A549 (cell line): ENCODE data around the gene NOS1AP. TPM values are rescaled to one million over a fixed set of nuclear protein-coding genes. Genes with fewer than 3 reads are reported as not detected.

Source experiments
- ATAC-seq, 2 experiments: fragments of 200-7000 bp in 1 of 2; fragments of >200 bp in 1 of 2; cut with Nextera tagmentation in 1 of 2; cut with Tn5 transposase in 1 of 2; 3 replicates each; pipeline versions ENCODE4 v1.8.0 to v1.9.1; 2018 to 2020; ENCODE audit warnings: mild to moderate bottlenecking in 1 of 2, moderate library complexity in 1 of 2
- CTCF ChIA-PET: fragments of 300-600 bp; sonication (Branson Sonifier 250); formaldehyde crosslinking; extraction: SDS; loops from one replicate; lab custom pipeline; 2021; ENCODE audit warnings: antibody characterized with exemption, inconsistent platforms; lab: Yijun Ruan, JAX
- POLR2A ChIA-PET: fragments of 350-600 bp; formaldehyde crosslinking; extraction: SDS; loops from one replicate; lab custom pipeline; 2021; ENCODE audit warnings: antibody characterized with exemption, inconsistent platforms; lab: Yijun Ruan, JAX
- DNase-seq, 2 experiments: peaks; one replicate each; pipeline versions ENCODE4 v3.0.0 to v3.0.0-alpha.2; 2011 to 2016; ENCODE audit warnings: low read depth in 1 of 2, low spot score in 1 of 2
- FAIRE-seq: peaks from 2 replicates; lab custom pipeline; 2011; peaks lifted over from hg19 to GRCh38; lab: Jason Lieb, UNC
- H3K27ac ChIP-seq, 2 experiments: fragments of >200 bp; sonication (Bioruptor Twin); formaldehyde crosslinking; 3 replicates each; pipeline ENCODE4 v1.5.1; 2016 to 2017
- H3K4me1 ChIP-seq: fragments of >200 bp; sonication (Bioruptor Twin); formaldehyde crosslinking; 3 replicates; pipeline ENCODE4 v1.6.1; 2016
- H3K4me2 ChIP-seq: fragments of >200 bp; sonication (Bioruptor Twin); formaldehyde crosslinking; 3 replicates; pipeline ENCODE4 v1.6.1; 2016
- H3K4me3 ChIP-seq: fragments of >200 bp; sonication (Bioruptor Twin); formaldehyde crosslinking; 3 replicates; pipeline ENCODE4 v1.5.1; 2016
- H3K9me3 ChIP-seq: fragments of >200 bp; sonication (Bioruptor Twin); formaldehyde crosslinking; 3 replicates; pipeline ENCODE4 v1.6.1; 2016
- BHLHE40 ChIP-seq: IDR thresholded peaks from 2 replicates; pipeline ENCODE4 v1.6.1; 2012; ENCODE audit warnings: low read depth, low read length, inconsistent platforms
- CEBPB ChIP-seq, 2 experiments: fragments of >200 bp in 1 of 2; sonication (Bioruptor Twin) in 1 of 2; formaldehyde crosslinking in 1 of 2; IDR thresholded peaks; 2 replicates each; pipeline ENCODE4 v1.6.1; 2012 to 2016
- CHD4 ChIP-seq: fragments of 200-600 bp; sonication (generic); IDR thresholded peaks from 2 replicates; pipeline ENCODE4 v1.6.1; 2016; ENCODE audit warnings: antibody characterized with exemption, mild to moderate bottlenecking, borderline replicate concordance
- EHF ChIP-seq: fragments of 250-450 bp; sonication (Bioruptor Pico); IDR thresholded peaks from 2 replicates; pipeline ENCODE4 v1.5.0; 2020; ENCODE audit warnings: mild to moderate bottlenecking
- EP300 ChIP-seq, 2 experiments: fragments of >200 bp; sonication (Bioruptor Twin); formaldehyde crosslinking; IDR thresholded peaks; 2 replicates in 1 of 2; 3 replicates in 1 of 2; pipeline ENCODE4 v1.6.1; 2016 to 2017
- FOXS1 ChIP-seq: fragments of 250-450 bp; sonication (Bioruptor Pico); IDR thresholded peaks from 2 replicates; pipeline ENCODE4 v1.5.0; 2020; ENCODE audit warnings: mild to moderate bottlenecking, moderate library complexity
- HOXA7 ChIP-seq: fragments of 250-450 bp; sonication (Bioruptor Pico); IDR thresholded peaks from 2 replicates; pipeline ENCODE4 v1.5.0; 2020; ENCODE audit warnings: mild to moderate bottlenecking, moderate library complexity
- HOXB5 ChIP-seq: fragments of 250-450 bp; sonication (Bioruptor Pico); IDR thresholded peaks from 2 replicates; pipeline ENCODE4 v1.5.0; 2020; ENCODE audit warnings: mild to moderate bottlenecking, moderate library complexity
- JUN ChIP-seq, 2 experiments: fragments of >200 bp; sonication (Bioruptor Twin); formaldehyde crosslinking; IDR thresholded peaks; 2 replicates in 1 of 2; 3 replicates in 1 of 2; pipeline ENCODE4 v1.6.1; 2016 to 2017
- JUNB ChIP-seq: fragments of >200 bp; sonication (Bioruptor Twin); formaldehyde crosslinking; IDR thresholded peaks from 2 replicates; pipeline ENCODE4 v1.6.1; 2016
- MAFK ChIP-seq: fragments of 450-650 bp; IDR thresholded peaks from 2 replicates; pipeline ENCODE4 v1.6.1; 2014; ENCODE audit not compliant: partially characterized antibody
- MAZ ChIP-seq: fragments of 150-350 bp; IDR thresholded peaks from 2 replicates; pipeline ENCODE4 v1.6.1; 2014; ENCODE audit warnings: antibody characterized with exemption, low read depth, low read length, borderline replicate concordance
- MYC ChIP-seq: IDR thresholded peaks from 2 replicates; pipeline ENCODE4 v1.6.1; 2012; ENCODE audit warnings: mild to moderate bottlenecking, inconsistent platforms, low read length, improper control_type of control experiment, borderline replicate concordance
- NFE2L2 ChIP-seq: fragments of 150-350 bp; conservative IDR thresholded peaks from 2 replicates; pipeline ENCODE4 v1.6.1; 2014; ENCODE audit warnings: low read length
- NPAS2 ChIP-seq: fragments of 250-450 bp; sonication (Bioruptor Pico); IDR thresholded peaks from 2 replicates; pipeline ENCODE4 v1.8.0; 2022; ENCODE audit warnings: mild to moderate bottlenecking, moderate library complexity, borderline replicate concordance
- POLR2A ChIP-seq: IDR thresholded peaks from 2 replicates; pipeline ENCODE4 v1.6.1; 2012; ENCODE audit warnings: mild to moderate bottlenecking, low read length
- RFX5 ChIP-seq: fragments of 450-650 bp; IDR thresholded peaks from 2 replicates; pipeline ENCODE4 v1.7.1; 2014; ENCODE audit warnings: antibody characterized with exemption, mild to moderate bottlenecking, moderate library complexity
- RNF2 ChIP-seq: fragments of 200-600 bp; sonication (generic); IDR thresholded peaks from 2 replicates; pipeline ENCODE4 v1.6.1; 2016; ENCODE audit warnings: low read depth, mild to moderate bottlenecking, antibody characterized with exemption, moderate library complexity, borderline replicate concordance
- SREBF2 ChIP-seq: fragments of 450-650 bp; IDR thresholded peaks from 2 replicates; pipeline ENCODE4 v1.6.1; 2014; ENCODE audit warnings: mild to moderate bottlenecking, moderate library complexity
- TP53 ChIP-seq: fragments of 250-450 bp; sonication (Bioruptor Pico); IDR thresholded peaks from 2 replicates; pipeline ENCODE4 v1.5.0; 2021; ENCODE audit warnings: mild to moderate bottlenecking, moderate library complexity
- ZFP36 ChIP-seq: fragments of 450-650 bp; IDR thresholded peaks from 2 replicates; pipeline ENCODE4 v1.6.1; 2014; ENCODE audit warnings: borderline replicate concordance; ENCODE audit not compliant: partially characterized antibody
- ZNF302 ChIP-seq: fragments of 250-450 bp; sonication (Bioruptor Pico); IDR thresholded peaks from 2 replicates; pipeline ENCODE4 v1.9.0; 2021; ENCODE audit warnings: inconsistent platforms, mild to moderate bottlenecking, moderate library complexity
- WGBS: methylation state at CpG from one replicate; pipeline ENCODE4 v1.1.6; 2017; ENCODE audit errors: missing lambda C conversion rate; 5-methylcytosine and 5-hydroxymethylcytosine counted together
- polyA plus RNA-seq, 4 experiments: library from polyadenylated mRNA; depleted of rRNA in 3 of 4; stranded (reverse); fragments of >200 nt; fragmentation: RNase III in 1 of 4; extraction: RNeasy Plus Mini Kit Qiagen cat#74134 plus additional on column Dnase treatment in 1 of 4; gene quantifications; 2 replicates in 3 of 4; 3 replicates in 1 of 4; pipeline ENCODE4 v1.2.3, GENCODE V29; 2011 to 2017
- TF ChIP-seq, protein P1 (sequence below): IDR thresholded peaks from 2 replicates; pipeline ENCODE4 v1.6.1; 2012; ENCODE audit warnings: low read depth, borderline replicate concordance
- TF ChIP-seq, protein P2 (sequence below): fragments of >200 bp; sonication (Bioruptor Twin); formaldehyde crosslinking; IDR thresholded peaks from 2 replicates; pipeline ENCODE4 v1.6.1; 2016
- TF ChIP-seq, protein P3 (sequence below): fragments of 450-650 bp; IDR thresholded peaks from 2 replicates; pipeline ENCODE4 v1.6.1; 2014; ENCODE audit warnings: antibody characterized with exemption
- TF ChIP-seq, protein P4 (sequence below): fragments of 200-600 bp; sonication (generic); IDR thresholded peaks from 2 replicates; pipeline ENCODE4 v1.6.1; 2016; ENCODE audit warnings: antibody characterized with exemption, mild to moderate bottlenecking, moderate library complexity

The NOS1AP gene
- polyA plus RNA-seq, 2 of the 4 experiments (the other 2 are of a cell fraction) = 0.17 to 0.25 TPM

DNA sequence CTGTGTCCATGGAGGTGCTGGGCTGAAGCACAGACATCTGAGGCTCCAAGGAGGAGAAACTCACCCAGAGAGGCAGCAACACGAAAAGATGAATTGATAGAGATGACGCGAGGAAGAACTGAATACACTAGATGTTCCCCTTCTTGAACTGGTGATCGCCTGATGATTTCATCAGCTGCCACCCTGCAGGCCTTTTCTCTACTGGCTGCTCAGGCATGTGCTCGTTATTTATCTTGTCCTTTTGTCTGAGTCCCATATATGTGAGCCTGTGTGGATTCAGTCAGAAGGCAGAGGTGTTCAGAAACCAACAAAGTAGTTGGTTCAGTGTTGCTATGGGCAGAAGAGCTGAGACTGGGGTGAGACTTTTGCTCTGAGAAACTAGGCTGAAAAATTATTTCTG lies 202.9 kb downstream of the NOS1AP start:
- no peak overlapping the region for H3K4me3 ChIP-seq
- H3K27ac ChIP-seq = no peak overlapping the region
- H3K9me3 ChIP-seq = no peaks in the 10 kb centered on the region
- ChIA-PET POLR2A (no interaction called here), CTCF (interaction anchor here (1.1 to 4.6 kb wide), 3 partner anchors 16 to 480 kb away, joined by 3 to 21 read pairs (median 5); no protein-coding TSS in a partner anchor)
- FAIRE-seq (no peak), ATAC-seq (no peak), DNase-seq (no peak)
- no peak overlapping the region for H3K4me2 ChIP-seq
- H3K4me1 ChIP-seq = no peaks in the 10 kb centered on the region
- TF ChIP-seq, protein P1, sequence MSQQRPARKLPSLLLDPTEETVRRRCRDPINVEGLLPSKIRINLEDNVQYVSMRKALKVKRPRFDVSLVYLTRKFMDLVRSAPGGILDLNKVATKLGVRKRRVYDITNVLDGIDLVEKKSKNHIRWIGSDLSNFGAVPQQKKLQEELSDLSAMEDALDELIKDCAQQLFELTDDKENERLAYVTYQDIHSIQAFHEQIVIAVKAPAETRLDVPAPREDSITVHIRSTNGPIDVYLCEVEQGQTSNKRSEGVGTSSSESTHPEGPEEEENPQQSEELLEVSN = no peak
- TF ChIP-seq POLR2A = no peak
- no peak for TF ChIP-seq JUNB
- no peak for TF ChIP-seq JUN (IDR thresholded peaks at IDR 0.05)
- TF ChIP-seq CHD4 = no peak
- TF ChIP-seq RFX5 = no peak
- TF ChIP-seq EP300 (IDR thresholded peaks at IDR 0.05) = no peak
- TF ChIP-seq ZFP36 = no peak
- no peak for TF ChIP-seq SREBF2
- no peak for TF ChIP-seq CEBPB (IDR thresholded peaks at IDR 0.05)
- TF ChIP-seq, protein P2, sequence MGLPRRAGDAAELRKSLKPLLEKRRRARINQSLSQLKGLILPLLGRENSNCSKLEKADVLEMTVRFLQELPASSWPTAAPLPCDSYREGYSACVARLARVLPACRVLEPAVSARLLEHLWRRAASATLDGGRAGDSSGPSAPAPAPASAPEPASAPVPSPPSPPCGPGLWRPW = no peak
- no peak for TF ChIP-seq RNF2
- TF ChIP-seq NFE2L2 = no peak
- TF ChIP-seq EHF (CRISPR knock-in tag) = no peak
- no peak for TF ChIP-seq TP53 (CRISPR knock-in tag)
- WGBS = 65% methylated on average over 5 of the region's 5 CpGs

DNA sequence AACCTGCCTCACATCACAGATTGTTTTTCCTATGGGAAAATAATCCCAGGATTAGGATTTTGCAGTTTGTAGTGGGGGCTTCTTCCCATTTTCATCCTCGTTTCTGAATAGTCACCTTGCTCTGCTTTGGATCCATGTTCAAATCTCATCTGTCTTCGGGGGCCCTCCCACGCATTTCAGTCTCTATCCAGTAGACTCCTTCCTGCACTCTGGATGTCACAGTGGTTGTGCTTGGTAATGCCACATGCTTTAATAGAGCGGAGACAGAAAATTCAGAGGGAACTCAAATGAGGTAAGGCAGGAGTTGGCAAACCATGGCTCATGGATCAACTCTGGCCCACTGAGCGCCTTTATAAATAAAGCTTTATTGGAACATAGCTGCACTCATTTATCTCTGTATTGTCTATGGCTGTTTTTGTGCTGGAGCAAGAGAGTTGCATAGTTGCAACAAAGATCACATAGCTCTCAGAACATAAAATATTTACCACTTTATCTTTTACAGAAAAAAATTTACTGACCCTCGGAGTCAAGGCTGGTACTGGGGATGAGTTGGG lies 206.2 kb downstream of the NOS1AP start:
- H3K9me3 ChIP-seq = no peaks in the 10 kb centered on the region
- H3K4me3 ChIP-seq = no peak overlapping the region
- H3K4me1 ChIP-seq = no peaks in the 10 kb centered on the region
- TF ChIP-seq HOXA7 (CRISPR knock-in tag) (no peak), MAFK (no peak), FOXS1 (CRISPR knock-in tag) (no peak), NPAS2 (CRISPR knock-in tag) (no peak), EP300 (IDR thresholded peaks at IDR 0.05) (no peak), POLR2A (no peak), ZNF302 (CRISPR knock-in tag) (no peak), BHLHE40 (no peak), MYC (no peak), TP53 (CRISPR knock-in tag) (no peak), HOXB5 (CRISPR knock-in tag) (no peak), JUNB (no peak), MAZ (no peak)
- TF ChIP-seq, protein P3, sequence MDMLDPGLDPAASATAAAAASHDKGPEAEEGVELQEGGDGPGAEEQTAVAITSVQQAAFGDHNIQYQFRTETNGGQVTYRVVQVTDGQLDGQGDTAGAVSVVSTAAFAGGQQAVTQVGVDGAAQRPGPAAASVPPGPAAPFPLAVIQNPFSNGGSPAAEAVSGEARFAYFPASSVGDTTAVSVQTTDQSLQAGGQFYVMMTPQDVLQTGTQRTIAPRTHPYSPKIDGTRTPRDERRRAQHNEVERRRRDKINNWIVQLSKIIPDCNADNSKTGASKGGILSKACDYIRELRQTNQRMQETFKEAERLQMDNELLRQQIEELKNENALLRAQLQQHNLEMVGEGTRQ = no peak
- TF ChIP-seq, protein P4, sequence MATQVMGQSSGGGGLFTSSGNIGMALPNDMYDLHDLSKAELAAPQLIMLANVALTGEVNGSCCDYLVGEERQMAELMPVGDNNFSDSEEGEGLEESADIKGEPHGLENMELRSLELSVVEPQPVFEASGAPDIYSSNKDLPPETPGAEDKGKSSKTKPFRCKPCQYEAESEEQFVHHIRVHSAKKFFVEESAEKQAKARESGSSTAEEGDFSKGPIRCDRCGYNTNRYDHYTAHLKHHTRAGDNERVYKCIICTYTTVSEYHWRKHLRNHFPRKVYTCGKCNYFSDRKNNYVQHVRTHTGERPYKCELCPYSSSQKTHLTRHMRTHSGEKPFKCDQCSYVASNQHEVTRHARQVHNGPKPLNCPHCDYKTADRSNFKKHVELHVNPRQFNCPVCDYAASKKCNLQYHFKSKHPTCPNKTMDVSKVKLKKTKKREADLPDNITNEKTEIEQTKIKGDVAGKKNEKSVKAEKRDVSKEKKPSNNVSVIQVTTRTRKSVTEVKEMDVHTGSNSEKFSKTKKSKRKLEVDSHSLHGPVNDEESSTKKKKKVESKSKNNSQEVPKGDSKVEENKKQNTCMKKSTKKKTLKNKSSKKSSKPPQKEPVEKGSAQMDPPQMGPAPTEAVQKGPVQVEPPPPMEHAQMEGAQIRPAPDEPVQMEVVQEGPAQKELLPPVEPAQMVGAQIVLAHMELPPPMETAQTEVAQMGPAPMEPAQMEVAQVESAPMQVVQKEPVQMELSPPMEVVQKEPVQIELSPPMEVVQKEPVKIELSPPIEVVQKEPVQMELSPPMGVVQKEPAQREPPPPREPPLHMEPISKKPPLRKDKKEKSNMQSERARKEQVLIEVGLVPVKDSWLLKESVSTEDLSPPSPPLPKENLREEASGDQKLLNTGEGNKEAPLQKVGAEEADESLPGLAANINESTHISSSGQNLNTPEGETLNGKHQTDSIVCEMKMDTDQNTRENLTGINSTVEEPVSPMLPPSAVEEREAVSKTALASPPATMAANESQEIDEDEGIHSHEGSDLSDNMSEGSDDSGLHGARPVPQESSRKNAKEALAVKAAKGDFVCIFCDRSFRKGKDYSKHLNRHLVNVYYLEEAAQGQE = no peak
- no peak overlapping the region for H3K4me2 ChIP-seq
- DNase-seq (no peak), FAIRE-seq (no peak), ATAC-seq (no peak)
- POLR2A ChIA-PET = no interaction called here
- WGBS = 68% methylated on average over 6 of the region's 6 CpGs
- no peak overlapping the region for H3K27ac ChIP-seq
- CTCF ChIA-PET = interaction anchor here (0.6 to 5.6 kb wide), 21 partner anchors 7 to 335 kb away, joined by 3 to 44 read pairs (median 5); no protein-coding TSS in a partner anchor
